C4-2B (cell line): ENCODE results near the gene AHCYL1.

Experiments used
- CTCF ChIP-seq: fragments of 450-650 bp; conservative IDR thresholded peaks from 2 replicates; pipeline ENCODE4 v1.5.1; 2017; ENCODE audit warnings: mild to moderate bottlenecking
- ZFX ChIP-seq: fragments of 450-650 bp; IDR thresholded peaks from 2 replicates; pipeline ENCODE4 v1.6.1; 2017

GRCh38 chr1:109991400-109991925 is 6.9 kb downstream of the AHCYL1 start:
- TF ChIP-seq CTCF (no peak), ZFX (no peak)
